CD1c-positive myeloid dendritic cell (primary cell): ENCODE measurements around the gene ATXN1.
"Not testable (repeated sequence)": the region's sequence is repeated elsewhere in the genome, so short reads cannot be mapped to it uniquely, and the experiment has no call there.

Source experiments
- DNase-seq: peaks from one replicate; pipeline ENCODE4 v3.0.0-alpha.2; 2016; ENCODE audit errors: extremely low spot score

ATXN1 gene

GRCh38 chr6:16644540-16645250, 116.6 kb downstream of the ATXN1 start:
- no peak for DNase-seq

- no peak for DNase-seq
Observed at GRCh38 chr6:16639684-16640480, 121.4 kb downstream of the ATXN1 start.

DNA sequence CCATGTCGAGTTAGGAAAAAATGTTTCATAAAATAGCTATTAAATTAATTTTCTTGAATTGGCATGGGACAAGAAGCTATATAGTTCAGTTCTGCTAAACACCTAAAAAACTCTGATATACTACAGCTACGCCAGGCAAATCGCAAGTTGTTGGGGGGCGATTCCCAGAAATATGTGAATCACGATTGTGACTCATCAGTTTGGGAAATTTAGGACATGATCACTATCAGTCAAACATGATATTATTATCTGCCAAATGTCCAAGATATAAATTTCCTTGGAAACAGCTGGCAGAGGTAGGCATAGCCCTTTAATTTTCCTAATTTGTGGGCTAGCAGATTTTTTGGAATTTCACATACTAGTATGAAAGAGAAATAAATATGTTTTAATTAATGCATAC, 123.6 kb downstream of the ATXN1 start:
- DNase-seq: peak; percentile 14

DNA sequence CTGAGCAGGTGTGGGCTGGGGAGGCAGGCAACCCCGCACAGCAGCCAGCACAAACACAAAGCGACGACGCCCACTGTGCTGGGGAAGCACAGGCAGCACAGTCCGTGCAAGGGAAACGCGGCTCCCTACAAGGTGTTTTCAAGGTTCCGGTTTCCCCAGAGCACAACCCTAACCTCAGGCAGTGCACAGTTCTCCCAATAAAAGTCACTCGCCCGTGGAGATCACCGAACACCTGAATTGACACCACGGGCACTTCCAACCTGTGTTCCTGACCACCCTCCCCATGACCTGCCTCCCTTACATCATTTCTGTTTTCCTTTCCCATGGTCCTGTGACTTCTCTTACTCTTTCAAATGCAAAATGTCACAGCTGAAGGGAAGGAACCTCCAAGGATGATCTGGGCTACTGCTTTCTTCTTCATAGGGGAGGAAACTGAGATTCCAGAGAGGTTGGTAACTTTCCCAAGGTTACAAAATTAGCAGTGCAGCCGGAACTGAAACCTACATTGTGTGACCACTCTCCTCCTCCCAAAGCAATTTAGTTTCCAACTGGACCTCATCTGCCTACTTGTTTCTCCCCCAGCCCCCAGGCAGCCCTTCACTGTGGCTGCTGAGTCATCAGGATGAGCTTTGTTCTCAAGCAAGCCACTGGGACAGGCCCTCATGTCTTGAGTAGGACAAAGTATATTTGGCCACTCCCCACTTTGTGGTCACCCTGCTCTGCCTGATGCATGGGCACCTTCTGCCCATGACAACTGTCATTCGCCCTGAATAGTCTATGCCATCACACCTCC, 125.3 kb downstream of the ATXN1 start:
- DNase-seq: peak; percentile 84

DNA sequence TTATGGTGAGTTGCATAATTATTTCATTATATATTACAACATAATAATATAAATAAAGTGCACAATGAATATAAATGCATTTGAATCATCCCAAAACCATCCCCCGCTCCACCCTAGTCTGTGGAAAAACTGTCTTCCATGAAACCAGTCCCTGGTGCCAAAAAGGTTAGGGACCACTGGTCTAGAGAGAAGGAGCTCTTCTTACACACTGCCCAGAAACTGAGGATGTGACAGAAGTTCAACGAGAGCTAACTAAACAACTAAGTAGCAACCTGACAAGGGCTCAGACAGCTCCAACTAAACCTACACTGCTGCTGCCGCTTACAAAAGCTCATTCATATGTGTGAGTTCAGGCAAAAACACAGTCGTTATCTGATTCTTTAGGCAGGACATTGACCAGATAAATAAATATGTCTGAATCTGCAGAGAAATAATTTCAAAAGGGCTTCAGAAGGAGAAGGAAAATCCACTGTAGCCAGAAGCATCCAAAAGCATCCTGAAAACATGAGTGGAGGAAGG, 125.9 kb downstream of the ATXN1 start:
- no peak for DNase-seq

- no peak for DNase-seq
Observed at GRCh38 chr6:16634855-16635254, 126.4 kb downstream of the ATXN1 start.

DNA sequence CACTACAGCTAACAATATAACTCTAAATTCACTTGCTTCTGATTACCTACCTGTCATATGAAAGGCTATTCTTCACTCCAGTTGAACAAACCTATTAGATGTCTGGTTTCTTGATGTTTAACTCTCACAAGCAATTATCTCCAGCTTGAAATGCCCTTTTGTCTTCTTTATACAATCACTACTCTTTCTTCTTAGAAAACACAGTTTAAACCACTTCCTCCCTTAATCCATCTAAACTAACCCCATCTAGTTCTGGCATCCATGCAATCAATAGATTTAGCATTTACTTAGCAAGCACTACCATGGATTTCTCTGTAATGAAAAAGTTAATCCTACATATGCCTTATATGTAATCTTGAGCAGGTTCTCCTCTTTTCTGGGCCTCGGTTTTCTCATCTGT, 127.3 kb downstream of the ATXN1 start:
- no peak for DNase-seq

DNA sequence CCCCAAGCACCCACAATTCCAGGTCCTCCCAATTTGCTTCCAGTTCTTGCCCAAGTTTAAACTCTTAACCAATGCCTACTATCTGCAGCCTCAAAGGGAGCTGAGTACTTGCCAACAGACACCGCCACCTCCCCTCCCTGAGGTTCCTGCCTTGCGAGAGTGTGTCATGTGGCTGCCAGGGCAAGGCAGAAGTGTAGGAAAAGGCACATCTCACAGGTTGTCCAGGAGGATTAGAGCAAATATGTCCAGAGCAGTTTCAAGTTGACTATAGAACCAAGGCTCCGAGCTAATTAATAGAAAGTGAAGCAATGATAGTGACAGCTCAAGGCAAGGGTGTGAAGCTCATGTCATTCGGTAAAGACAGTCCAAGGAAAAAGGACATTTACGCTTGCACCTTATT, 127.8 kb downstream of the ATXN1 start:
- DNase-seq: no peak

GRCh38 chr6:16632101-16632500, 129.2 kb downstream of the ATXN1 start:
- DNase-seq: no peak

DNA sequence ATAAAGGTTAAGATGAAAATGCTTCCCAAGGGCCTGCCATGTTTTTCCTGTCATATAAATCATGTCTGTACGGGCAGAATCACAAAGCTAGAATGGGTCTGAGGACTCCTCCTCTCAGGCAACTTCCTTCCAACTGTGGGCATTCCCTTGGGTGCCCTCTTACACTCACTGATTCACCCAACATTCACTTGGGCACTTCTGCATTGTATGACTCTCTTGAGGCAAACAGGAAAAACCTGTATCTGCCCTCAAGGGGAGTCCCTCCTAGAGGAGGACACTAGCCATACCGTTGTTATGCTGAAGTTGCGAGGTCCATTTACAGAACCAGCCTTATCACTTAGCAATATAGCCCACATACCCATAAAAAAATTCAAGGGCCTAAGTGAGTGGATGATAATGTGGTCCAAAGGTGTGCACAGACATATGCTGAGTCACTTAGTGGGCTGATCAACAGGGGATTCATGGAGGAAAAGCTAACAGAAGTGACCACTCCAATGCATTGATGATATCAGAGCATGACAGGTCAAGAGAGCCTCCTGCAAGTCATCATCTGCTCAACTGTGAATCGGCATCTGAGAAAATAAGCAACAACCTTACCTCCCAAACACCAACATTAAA, 131.1 kb downstream of the ATXN1 start:
- DNase-seq: no peak

- DNase-seq: not testable (repeated sequence)
Observed at GRCh38 chr6:16628580-16628979, 132.7 kb downstream of the ATXN1 start.

DNA sequence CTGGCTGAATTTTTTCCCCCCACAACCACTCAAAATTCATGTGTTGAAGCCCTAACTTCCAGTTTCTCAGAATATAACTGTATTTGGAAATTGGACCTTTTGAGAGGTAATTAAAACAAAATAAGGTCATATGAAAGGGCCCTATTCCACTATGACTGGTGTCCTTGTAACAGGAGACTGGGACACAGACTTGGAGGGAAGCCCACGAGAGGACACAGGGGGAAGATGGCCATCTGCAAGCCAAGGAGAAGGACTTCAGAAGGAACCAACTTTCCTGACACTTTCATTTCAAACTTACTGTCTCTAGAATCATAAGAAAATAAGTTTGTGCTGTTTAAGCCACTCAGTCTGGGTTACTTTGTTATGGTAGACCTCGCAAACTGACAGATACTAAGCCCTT, 134.6 kb downstream of the ATXN1 start:
- no peak for DNase-seq

- DNase-seq: peak; percentile 31
Observed at GRCh38 chr6:16625291-16626265, 135.7 kb downstream of the ATXN1 start.

DNA sequence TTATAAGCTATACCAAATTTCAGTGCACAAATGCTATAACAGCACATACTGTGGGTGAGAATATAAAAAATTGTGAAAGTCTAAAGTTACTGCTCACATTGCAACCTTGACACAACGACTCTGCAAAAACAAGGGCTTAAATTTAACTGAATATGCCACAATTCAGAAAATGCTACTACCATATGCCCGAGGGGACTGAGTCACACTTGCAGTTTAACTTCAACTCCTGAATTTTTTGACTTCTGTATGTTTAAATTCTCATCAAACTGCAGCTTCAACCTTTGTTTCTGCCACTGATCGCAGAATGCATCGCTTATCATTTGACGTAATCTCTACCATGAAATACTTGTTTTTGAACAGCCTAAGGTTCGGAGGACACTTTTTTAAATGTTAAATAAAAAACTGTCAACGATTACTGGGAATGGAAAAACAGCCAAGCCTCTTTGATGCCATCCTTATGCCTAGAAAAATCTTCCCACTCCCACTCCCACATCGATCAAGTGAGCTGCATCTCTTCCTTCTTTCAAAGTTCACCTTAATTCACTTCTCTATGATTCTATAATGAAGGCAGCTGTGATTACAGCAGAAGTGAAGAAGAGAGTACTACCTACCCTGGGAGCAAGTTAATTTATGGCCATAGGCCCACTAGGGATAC, 136.5 kb downstream of the ATXN1 start:
- no peak for DNase-seq

DNA sequence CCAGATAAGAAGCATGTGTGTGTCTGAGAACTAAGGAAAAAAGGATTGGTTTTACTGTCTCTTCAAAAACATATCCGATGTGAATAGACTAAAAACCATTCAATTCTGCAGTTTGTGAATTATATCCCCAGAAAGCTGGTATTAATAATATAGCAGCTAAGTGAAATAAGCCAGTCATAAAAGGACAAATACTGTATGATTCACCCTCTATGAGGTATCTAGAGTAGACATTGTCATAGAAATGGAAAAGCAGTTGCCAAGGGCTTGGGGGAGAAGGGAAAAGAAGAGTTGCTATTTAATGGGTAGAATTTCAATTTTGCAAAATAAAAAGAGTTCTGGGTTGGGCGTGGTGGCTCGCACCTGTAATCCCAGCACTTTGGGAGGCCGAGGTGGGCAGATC, 137.5 kb downstream of the ATXN1 start:
- no peak for DNase-seq

DNA sequence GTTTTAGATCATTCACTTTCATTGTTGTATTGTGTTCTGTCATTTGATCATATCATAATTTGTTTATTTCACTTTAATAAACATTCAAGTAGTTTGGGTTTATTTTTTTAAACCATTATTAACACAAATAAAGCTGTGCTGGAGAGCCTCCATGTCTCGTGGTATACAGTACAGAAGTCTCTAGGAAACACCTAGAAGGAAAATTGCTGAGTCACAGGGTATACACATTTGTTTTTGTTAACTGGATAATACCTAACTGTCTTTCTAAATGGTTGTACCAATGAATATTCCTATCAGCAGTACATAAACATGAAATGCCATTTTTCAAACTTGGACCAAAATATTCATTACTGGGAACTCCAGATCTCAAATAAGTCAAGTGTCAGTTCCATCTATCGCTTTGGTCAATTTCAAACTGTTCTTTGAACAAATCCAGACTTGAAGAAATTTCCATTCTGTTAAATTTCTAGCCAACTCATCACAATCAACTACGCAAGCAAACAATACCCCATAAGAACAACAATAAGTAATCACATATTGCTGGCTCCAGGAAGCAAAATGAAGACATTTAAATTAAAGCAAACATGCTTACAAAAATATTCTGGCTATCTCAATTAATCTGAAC, 138.1 kb downstream of the ATXN1 start:
- no peak for DNase-seq

DNA sequence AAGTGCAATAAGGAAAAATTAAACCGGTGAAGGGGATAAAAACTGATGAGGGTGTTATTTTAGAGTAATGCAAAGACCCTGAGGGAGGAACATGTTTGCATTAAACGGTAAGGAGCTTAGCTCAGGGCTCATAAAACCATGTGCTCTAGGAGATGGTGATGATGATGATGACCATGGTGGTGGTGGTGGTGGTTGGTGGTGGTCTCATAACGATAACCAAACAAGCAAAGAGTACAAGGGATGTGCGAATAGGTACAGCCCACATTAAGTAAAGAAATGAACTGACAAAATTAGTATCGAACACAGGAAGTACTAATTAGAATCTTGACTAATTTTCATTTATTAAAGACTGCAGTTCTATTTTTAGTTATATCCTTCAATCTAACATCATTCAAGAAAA, 139.1 kb downstream of the ATXN1 start:
- DNase-seq: no peak

GRCh38 chr6:16621002-16621401, 140.3 kb downstream of the ATXN1 start:
- no peak for DNase-seq

DNA sequence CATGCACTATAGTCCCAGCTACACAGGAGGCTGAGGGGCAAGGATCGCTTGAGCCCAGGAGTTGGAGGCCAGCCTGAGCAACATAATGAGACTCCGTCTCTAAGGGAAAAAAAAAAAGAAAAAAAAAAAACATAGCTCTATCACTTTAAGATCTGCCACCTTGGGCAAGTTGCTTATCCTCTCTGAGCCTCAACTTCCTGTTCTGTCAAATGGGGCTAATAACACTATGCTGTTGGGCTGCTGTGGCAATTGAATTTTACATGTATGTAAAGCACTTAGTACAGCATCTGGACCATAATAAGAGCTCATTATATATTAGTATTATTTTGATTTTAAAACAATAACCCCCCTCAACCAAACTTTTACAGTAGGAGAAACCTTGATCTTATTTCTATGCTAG, 141.5 kb downstream of the ATXN1 start:
- no peak for DNase-seq

GRCh38 chr6:16618962-16619361, 142.3 kb downstream of the ATXN1 start:
- DNase-seq: no peak
